ENCODE measurements around the gene C7. TPM values are rescaled to one million over a fixed set of nuclear protein-coding genes. Genes with fewer than 3 reads are reported as not detected.
"Not testable (repeated sequence)": the region's sequence is repeated elsewhere in the genome, so short reads cannot be mapped to it uniquely, and the experiment has no call there.

C7 gene
- total RNA-seq, 1 donor from 2014 or later = 302 TPM

- no peaks in the 10 kb centered on the region for H3K27me3 ChIP-seq
- intact Hi-C loops (cut with DNase I) = no loop called here
- H3K27ac ChIP-seq = no peak overlapping the region
- ATAC-seq (no peak), DNase-seq (no peak)
- H3K36me3 ChIP-seq = no peaks in the 10 kb centered on the region
- no peak overlapping the region for H3K4me3 ChIP-seq
- no peaks in the 10 kb centered on the region for H3K4me1 ChIP-seq
- H3K9me3 ChIP-seq = no peaks in the 10 kb centered on the region
- TF ChIP-seq CTCF (IDR thresholded peaks at IDR 0.05) = no peak
Observed at GRCh38 chr5:40999966-41000365, 90.7 kb downstream of the C7 start.

DNA sequence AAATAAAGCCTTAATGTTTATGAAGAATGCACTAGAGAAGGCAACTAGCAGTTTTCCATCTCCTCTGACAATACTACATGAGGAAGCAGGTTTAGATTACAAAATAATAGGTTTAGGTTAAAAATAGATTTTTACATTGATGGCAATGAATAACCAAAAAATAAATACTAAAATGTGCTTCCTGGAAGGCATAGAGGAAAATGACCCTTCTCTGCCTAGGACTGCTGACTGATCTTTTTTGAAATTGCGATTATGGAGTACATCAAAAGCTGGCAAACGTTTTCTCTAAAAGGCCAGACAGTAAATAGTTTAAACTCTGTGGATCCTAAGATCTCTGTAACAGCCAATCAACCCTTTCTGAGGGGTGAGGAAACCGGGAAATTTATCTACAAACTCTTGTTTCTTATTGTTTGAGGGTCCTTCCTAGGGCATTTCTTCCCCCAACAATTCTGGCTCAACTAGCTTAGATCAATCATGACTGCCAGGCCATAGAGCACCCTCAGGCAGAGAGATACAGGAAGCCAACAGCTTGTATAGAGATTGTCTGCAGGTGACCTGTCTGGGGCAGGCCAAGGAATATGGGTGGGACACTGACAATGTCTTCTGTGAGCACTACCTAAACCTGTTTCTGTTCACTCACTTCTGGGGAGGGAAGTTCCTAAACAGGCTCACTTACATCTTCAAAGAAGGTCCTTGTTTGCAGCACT, 94.5 kb downstream of the C7 start:
- ATAC-seq (no peak), DNase-seq (no peak)
- Histone ChIP-seq H3K36me3 (no peaks in the 10 kb centered on the region), H3K4me1 (no peaks in the 10 kb centered on the region), H3K27ac (no peak overlapping the region), H3K27me3 (no peaks in the 10 kb centered on the region), H3K9me3 (no peaks in the 10 kb centered on the region), H3K4me3 (no peak overlapping the region)
- no peak for TF ChIP-seq CTCF (IDR thresholded peaks at IDR 0.05)
- intact Hi-C loops (cut with DNase I) = no loop called here

DNA sequence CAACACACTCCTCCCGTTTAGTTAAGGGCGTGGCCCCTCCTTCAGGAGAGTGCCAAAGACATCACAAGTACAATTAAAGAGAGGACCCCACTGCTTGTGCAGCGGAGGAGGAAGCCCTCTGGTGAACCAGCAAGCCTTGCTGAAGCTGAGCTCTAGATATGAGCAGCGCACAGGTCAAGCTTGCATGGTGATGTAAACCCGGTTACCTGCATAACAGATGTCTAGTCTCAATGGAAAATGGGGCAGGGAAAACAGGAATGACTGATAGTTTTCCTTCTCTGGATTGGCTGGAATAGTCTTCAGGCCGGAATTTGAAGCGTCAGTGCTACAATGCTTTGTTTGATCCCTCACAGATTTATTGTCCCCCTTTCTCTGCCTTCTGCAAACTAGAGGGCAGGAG, 95.6 kb downstream of the C7 start:
- Histone ChIP-seq H3K4me3 (no peak overlapping the region), H3K27me3 (no peaks in the 10 kb centered on the region), H3K36me3 (no peaks in the 10 kb centered on the region), H3K27ac (no peak overlapping the region), H3K9me3 (no peaks in the 10 kb centered on the region), H3K4me1 (no peaks in the 10 kb centered on the region)
- DNase-seq (no peak), ATAC-seq (no peak)
- no peak for TF ChIP-seq CTCF (IDR thresholded peaks at IDR 0.05)
- intact Hi-C loops (cut with DNase I) = no loop called here

DNA sequence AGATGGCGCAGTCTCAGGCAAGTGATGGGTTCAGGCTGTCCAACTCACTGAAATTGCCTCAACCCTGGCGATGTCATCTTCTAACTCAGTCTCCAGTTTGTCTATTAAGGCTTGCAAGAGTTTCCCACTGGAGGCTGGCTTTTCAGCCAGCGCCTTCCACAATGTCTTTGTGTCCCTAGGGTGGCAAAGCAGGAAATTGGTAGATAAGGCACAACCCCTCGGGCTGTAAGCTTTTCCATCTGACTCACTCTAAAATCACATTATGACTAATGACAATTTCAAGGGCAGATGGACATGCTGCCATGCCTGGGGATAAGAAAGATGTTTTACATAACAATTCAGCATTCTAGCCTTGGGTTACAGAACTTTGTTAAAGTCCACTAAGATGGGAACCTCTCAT, 99.9 kb downstream of the C7 start:
- Histone ChIP-seq H3K9me3 (no peaks in the 10 kb centered on the region), H3K27ac (no peak overlapping the region), H3K27me3 (no peaks in the 10 kb centered on the region), H3K4me1 (no peaks in the 10 kb centered on the region), H3K4me3 (no peak overlapping the region), H3K36me3 (no peaks in the 10 kb centered on the region)
- intact Hi-C loops (cut with DNase I) = no loop called here
- no peak for ATAC-seq
- TF ChIP-seq CTCF (IDR thresholded peaks at IDR 0.05) = no peak
- no peak for DNase-seq

DNA sequence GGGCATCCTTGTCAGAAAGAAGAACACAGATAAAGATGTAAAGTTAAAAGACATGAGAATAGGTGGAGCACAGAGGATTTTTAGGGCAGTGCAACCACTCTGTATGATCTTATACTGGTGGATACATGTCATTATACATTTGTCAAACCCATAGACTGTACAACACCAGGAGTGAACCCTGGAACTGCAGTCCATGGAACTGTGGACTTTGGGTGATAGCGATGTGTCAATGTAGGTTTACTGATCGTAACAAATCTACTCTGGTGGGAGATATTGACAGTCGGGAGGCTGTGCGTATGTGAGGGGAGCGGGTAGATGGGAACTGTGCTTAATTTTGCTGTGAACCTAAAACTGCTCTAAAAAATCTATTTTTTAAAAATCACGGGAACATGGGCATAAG, 101.3 kb downstream of the C7 start:
- DNase-seq (no peak), ATAC-seq (no peak)
- H3K27me3 ChIP-seq = no peaks in the 10 kb centered on the region
- H3K36me3 ChIP-seq = no peaks in the 10 kb centered on the region
- intact Hi-C loops (cut with DNase I) = no loop called here
- no peaks in the 10 kb centered on the region for H3K9me3 ChIP-seq
- no peak overlapping the region for H3K4me3 ChIP-seq
- H3K27ac ChIP-seq = no peak overlapping the region
- no peak for TF ChIP-seq CTCF (IDR thresholded peaks at IDR 0.05)
- no peaks in the 10 kb centered on the region for H3K4me1 ChIP-seq

GRCh38 chr5:41012318-41012717, 103.0 kb downstream of the C7 start:
- H3K4me3 ChIP-seq = no peak overlapping the region
- no peaks in the 10 kb centered on the region for H3K4me1 ChIP-seq
- TF ChIP-seq CTCF (IDR thresholded peaks at IDR 0.05) = no peak
- intact Hi-C loops (cut with DNase I) = no loop called here
- DNase-seq (no peak), ATAC-seq (peak; percentile 63)
- H3K36me3 ChIP-seq = no peaks in the 10 kb centered on the region
- no peaks in the 10 kb centered on the region for H3K9me3 ChIP-seq
- no peak overlapping the region for H3K27ac ChIP-seq
- no peaks in the 10 kb centered on the region for H3K27me3 ChIP-seq

DNA sequence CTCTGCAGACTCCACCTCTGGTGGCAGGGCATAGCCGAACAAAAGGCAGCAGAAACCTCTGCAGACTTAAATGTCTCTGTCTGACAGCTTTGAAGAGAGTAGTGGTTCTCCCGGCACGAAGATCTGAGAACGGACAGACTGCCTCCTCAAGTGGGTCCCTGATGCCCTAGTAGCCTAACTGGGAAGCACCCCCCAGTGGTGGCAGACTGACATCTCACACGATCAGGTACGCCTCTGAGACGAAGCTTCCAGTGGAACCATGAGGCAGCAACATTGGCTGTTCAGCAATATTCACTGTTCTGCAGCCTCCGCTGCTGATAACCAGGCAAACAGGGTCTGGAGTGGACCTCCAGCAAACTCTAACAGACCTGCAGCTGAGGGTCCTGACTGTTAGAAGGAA, 113.3 kb downstream of the C7 start:
- H3K27ac ChIP-seq; H3K9me3 ChIP-seq; DNase-seq; intact Hi-C loops (cut with DNase I); H3K4me3 ChIP-seq; H3K27me3 ChIP-seq; H3K36me3 ChIP-seq; ATAC-seq; H3K4me1 ChIP-seq: not testable (repeated sequence)
